A549 (cell line): ENCODE measurements around the gene MT1F.
"Not testable (repeated sequence)": the region's sequence is repeated elsewhere in the genome, so short reads cannot be mapped to it uniquely, and the experiment has no call there.

Experiments used
- KDM5A ChIP-seq: fragments of 200-600 bp; sonication (generic); IDR thresholded peaks from 2 replicates; pipeline ENCODE4 v1.6.1; 2016; ENCODE audit warnings: antibody characterized with exemption, mild to moderate bottlenecking
- RAD21 ChIP-seq, 2 experiments: fragments of >200 bp in 1 of 2; sonication (Bioruptor Twin) in 1 of 2; formaldehyde crosslinking in 1 of 2; IDR thresholded peaks in 1 of 2; conservative IDR thresholded peaks in 1 of 2; 2 replicates in 1 of 2; 3 replicates in 1 of 2; pipeline ENCODE4 v1.6.1; 2012 to 2018; ENCODE audit warnings: inconsistent platforms in 1 of 2
- TF ChIP-seq, protein P1 (sequence below): fragments of >200 bp; sonication (Bioruptor Twin); formaldehyde crosslinking; IDR thresholded peaks from 3 replicates; pipeline ENCODE4 v1.5.1; 2016
- TF ChIP-seq, protein P2 (sequence below): fragments of 450-650 bp; IDR thresholded peaks from 2 replicates; pipeline ENCODE4 v1.6.1; 2014; ENCODE audit warnings: antibody characterized with exemption

DNA sequence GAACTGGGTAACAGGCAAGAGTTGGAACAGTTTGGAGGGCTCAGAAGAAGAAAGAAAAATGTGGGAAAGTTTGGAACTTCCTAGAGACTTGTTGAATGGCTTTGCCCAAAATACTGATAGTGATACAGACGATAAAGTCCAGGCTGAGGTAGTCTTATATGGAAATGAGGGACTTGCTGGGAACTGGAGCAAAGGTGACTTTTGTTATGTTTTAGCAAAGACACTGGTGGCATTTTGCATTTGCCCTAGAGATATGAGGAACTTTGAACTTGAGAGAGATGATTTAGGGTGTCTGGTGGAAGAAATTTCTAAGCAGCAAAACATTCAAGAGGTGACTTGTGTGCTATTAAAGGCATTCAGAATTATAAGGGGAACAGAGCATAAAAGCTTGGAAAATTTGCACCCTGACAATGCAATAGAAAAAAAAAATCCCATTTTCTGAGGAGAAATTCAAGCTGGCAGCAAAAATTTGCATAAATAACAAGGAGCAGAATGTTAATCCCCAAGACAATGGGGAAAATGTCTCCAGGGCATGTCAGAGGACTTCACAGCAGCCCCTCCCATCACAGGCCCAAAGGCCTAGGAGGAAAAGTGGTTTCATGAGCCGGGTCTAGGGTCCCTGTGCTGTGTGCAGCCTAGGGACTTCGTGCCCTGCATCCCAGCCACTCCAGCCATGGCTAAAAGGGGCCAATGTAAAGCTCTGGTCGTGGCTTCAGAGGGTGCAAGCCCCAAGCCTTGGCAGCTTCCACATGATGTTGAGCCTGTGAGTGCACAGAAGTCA, 35.9 kb upstream of the MT1F start:
- not testable (repeated sequence) for TF ChIP-seq RAD21 (conservative IDR thresholded peaks at IDR 0.05 in 1 of 2, IDR thresholded peaks at IDR 0.05 in 1 of 2); KDM5A
- TF ChIP-seq, protein P1, sequence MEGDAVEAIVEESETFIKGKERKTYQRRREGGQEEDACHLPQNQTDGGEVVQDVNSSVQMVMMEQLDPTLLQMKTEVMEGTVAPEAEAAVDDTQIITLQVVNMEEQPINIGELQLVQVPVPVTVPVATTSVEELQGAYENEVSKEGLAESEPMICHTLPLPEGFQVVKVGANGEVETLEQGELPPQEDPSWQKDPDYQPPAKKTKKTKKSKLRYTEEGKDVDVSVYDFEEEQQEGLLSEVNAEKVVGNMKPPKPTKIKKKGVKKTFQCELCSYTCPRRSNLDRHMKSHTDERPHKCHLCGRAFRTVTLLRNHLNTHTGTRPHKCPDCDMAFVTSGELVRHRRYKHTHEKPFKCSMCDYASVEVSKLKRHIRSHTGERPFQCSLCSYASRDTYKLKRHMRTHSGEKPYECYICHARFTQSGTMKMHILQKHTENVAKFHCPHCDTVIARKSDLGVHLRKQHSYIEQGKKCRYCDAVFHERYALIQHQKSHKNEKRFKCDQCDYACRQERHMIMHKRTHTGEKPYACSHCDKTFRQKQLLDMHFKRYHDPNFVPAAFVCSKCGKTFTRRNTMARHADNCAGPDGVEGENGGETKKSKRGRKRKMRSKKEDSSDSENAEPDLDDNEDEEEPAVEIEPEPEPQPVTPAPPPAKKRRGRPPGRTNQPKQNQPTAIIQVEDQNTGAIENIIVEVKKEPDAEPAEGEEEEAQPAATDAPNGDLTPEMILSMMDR, result not testable (repeated sequence)
- TF ChIP-seq, protein P2, sequence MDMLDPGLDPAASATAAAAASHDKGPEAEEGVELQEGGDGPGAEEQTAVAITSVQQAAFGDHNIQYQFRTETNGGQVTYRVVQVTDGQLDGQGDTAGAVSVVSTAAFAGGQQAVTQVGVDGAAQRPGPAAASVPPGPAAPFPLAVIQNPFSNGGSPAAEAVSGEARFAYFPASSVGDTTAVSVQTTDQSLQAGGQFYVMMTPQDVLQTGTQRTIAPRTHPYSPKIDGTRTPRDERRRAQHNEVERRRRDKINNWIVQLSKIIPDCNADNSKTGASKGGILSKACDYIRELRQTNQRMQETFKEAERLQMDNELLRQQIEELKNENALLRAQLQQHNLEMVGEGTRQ, result not testable (repeated sequence)
